ENCODE results near the gene AGAP1.

AGAP1 gene

GRCh38 chr2:235920216-235920865 is 426.5 kb downstream of the AGAP1 start:
- DNase-seq (ENCODE audit: low read depth in 2 of 2): no peak

GRCh38 chr2:235921508-235922191 is 427.8 kb downstream of the AGAP1 start:
- DNase-seq (ENCODE audit: low read depth in 2 of 2): no peak

GRCh38 chr2:235922839-235923238 is 429.0 kb downstream of the AGAP1 start:
- DNase-seq (ENCODE audit: low read depth in 2 of 2): no peak

- DNase-seq (ENCODE audit: low read depth in 2 of 2): no peak
These were observed 430.2 kb downstream of the AGAP1 start for GRCh38 chr2:235923859-235924674.

- no peak for DNase-seq (ENCODE audit: low read depth in 2 of 2)
These were observed 430.8 kb downstream of the AGAP1 start for GRCh38 chr2:235924675-235925063.

GRCh38 chr2:235925250-235925919 is 431.5 kb downstream of the AGAP1 start:
- DNase-seq (ENCODE audit: low read depth in 2 of 2): no peak

GRCh38 chr2:235926229-235926628 is 432.4 kb downstream of the AGAP1 start:
- DNase-seq (ENCODE audit: low read depth in 2 of 2): no peak

- DNase-seq (ENCODE audit: low read depth in 2 of 2): no peak
These were observed 435.0 kb downstream of the AGAP1 start for GRCh38 chr2:235928751-235929370.

- no peak for DNase-seq (ENCODE audit: low read depth in 2 of 2)
These were observed 436.9 kb downstream of the AGAP1 start for GRCh38 chr2:235930701-235931100.

- no peak for DNase-seq (ENCODE audit: low read depth in 2 of 2)
These were observed 437.8 kb downstream of the AGAP1 start for GRCh38 chr2:235931676-235932075.

- no peak for DNase-seq (ENCODE audit: low read depth in 2 of 2)
These were observed 440.4 kb downstream of the AGAP1 start for GRCh38 chr2:235934059-235934773.

- no peak for DNase-seq (ENCODE audit: low read depth in 2 of 2)
These were observed 441.1 kb downstream of the AGAP1 start for GRCh38 chr2:235934774-235935484.

- DNase-seq (ENCODE audit: low read depth in 2 of 2): no peak
These were observed 441.9 kb downstream of the AGAP1 start for GRCh38 chr2:235935773-235936172.

GRCh38 chr2:235936493-235936892 is 442.6 kb downstream of the AGAP1 start:
- no peak for DNase-seq (ENCODE audit: low read depth in 2 of 2)

- DNase-seq (ENCODE audit: low read depth in 2 of 2): no peak
These were observed 443.2 kb downstream of the AGAP1 start for GRCh38 chr2:235937087-235937486.

GRCh38 chr2:235937526-235937925 is 443.7 kb downstream of the AGAP1 start:
- DNase-seq (ENCODE audit: low read depth in 2 of 2): no peak

GRCh38 chr2:235937936-235938335 is 444.1 kb downstream of the AGAP1 start:
- no peak for DNase-seq (ENCODE audit: low read depth in 2 of 2)

GRCh38 chr2:235938611-235939010 is 444.8 kb downstream of the AGAP1 start:
- no peak for DNase-seq (ENCODE audit: low read depth in 2 of 2)

- no peak for DNase-seq (ENCODE audit: low read depth in 2 of 2)
These were observed 445.6 kb downstream of the AGAP1 start for GRCh38 chr2:235939471-235939870.

GRCh38 chr2:235940330-235940729 is 446.5 kb downstream of the AGAP1 start:
- no peak for DNase-seq (ENCODE audit: low read depth in 2 of 2)
